Endodermal cell (in vitro differentiated cells): ENCODE results near the gene MYH9. TPM values are rescaled to one million over a fixed set of nuclear protein-coding genes. Genes with fewer than 3 reads are reported as not detected.

Source experiments
- DNase-seq: peaks from one replicate; pipeline ENCODE4 v3.0.0-alpha.2; 2017
- H3K27ac ChIP-seq: 2 replicates; pipeline ENCODE4 v1.5.1; 2013; ENCODE audit warnings: mild to moderate bottlenecking, low read depth, low read length, moderate library complexity
- H3K27me3 ChIP-seq: 2 replicates; pipeline ENCODE4 v1.6.1; 2013; ENCODE audit warnings: mild to moderate bottlenecking, low read length, moderate library complexity; ENCODE audit not compliant: insufficient read depth, control insufficient read depth, poor library complexity, severe bottlenecking
- H3K36me3 ChIP-seq: 2 replicates; pipeline ENCODE4 v1.7.0; 2013; ENCODE audit warnings: mild to moderate bottlenecking, low read length, moderate library complexity; ENCODE audit not compliant: control insufficient read depth, insufficient read depth
- H3K4me1 ChIP-seq: one replicate; pipeline ENCODE4 v1.7.0; 2013; ENCODE audit warnings: low read length; ENCODE audit not compliant: control insufficient read depth, insufficient read depth
- H3K4me3 ChIP-seq: 2 replicates; pipeline ENCODE4 v1.5.1; 2013; ENCODE audit warnings: mild to moderate bottlenecking, low read length, moderate library complexity
- H3K9ac ChIP-seq: 2 replicates; pipeline ENCODE4 v1.6.1; 2013; ENCODE audit warnings: mild to moderate bottlenecking, low read length, moderate library complexity; ENCODE audit not compliant: poor library complexity, severe bottlenecking; ENCODE audit errors: extremely low read depth
- H3K9me3 ChIP-seq: 2 replicates; pipeline ENCODE4 v1.6.1; 2013; ENCODE audit warnings: mild to moderate bottlenecking, low read length, moderate library complexity; ENCODE audit not compliant: control insufficient read depth
- H3K27ac Mint-ChIP-seq: 2 replicates; pipeline ENCODE4 v1.8.0; 2020; ENCODE audit warnings: mixed read lengths
- H3K27me3 Mint-ChIP-seq: 2 replicates; pipeline ENCODE4 v1.8.0; 2021; ENCODE audit warnings: mild to moderate bottlenecking, mixed read lengths; ENCODE audit not compliant: insufficient read depth
- H3K36me3 Mint-ChIP-seq: 2 replicates; pipeline ENCODE4 v1.8.0; 2020; ENCODE audit warnings: low read depth, mixed read lengths
- H3K4me1 Mint-ChIP-seq: 2 replicates; pipeline ENCODE4 v1.8.0; 2020; ENCODE audit warnings: mixed read lengths
- H3K4me3 Mint-ChIP-seq: 2 replicates; pipeline ENCODE4 v1.8.0; 2020; ENCODE audit warnings: mild to moderate bottlenecking, moderate library complexity, mixed read lengths
- H3K9me3 Mint-ChIP-seq: 2 replicates; pipeline ENCODE4 v1.8.0; 2020; ENCODE audit warnings: mild to moderate bottlenecking, mixed read lengths
- WGBS, 2 experiments: methylation state at CpG; one replicate each; pipeline versions ENCODE4 v1.1.5 to v1.1.7; 2013; ENCODE audit warnings: missing lambda C conversion rate in 2 of 2, mixed read lengths in 1 of 2; ENCODE audit not compliant: insufficient coverage in 1 of 2, insufficient read length in 1 of 2; 5-methylcytosine and 5-hydroxymethylcytosine counted together
- total RNA-seq, 2 donors: library from RNA; stranded (reverse); fragmentation: NEBNext Ultra II Directional in 1 of 2; extraction: Animal tissue kit (Norgen Biotek cat#: 25700) in 1 of 2; gene quantifications; 2 replicates in 1 of 2; 3 replicates in 1 of 2; pipeline ENCODE4 v1.2.1, GENCODE V29; 2021
- TF ChIP-seq, protein P1 (sequence below): fragments of 200-600 bp; sonication (generic); conservative IDR thresholded peaks from 2 replicates; pipeline ENCODE4 v1.5.0; 2021; ENCODE audit warnings: antibody characterized with exemption, mild to moderate bottlenecking

Gene MYH9
- total RNA-seq, 2 donors from 2014 or later: 270 to 288 TPM

DNA sequence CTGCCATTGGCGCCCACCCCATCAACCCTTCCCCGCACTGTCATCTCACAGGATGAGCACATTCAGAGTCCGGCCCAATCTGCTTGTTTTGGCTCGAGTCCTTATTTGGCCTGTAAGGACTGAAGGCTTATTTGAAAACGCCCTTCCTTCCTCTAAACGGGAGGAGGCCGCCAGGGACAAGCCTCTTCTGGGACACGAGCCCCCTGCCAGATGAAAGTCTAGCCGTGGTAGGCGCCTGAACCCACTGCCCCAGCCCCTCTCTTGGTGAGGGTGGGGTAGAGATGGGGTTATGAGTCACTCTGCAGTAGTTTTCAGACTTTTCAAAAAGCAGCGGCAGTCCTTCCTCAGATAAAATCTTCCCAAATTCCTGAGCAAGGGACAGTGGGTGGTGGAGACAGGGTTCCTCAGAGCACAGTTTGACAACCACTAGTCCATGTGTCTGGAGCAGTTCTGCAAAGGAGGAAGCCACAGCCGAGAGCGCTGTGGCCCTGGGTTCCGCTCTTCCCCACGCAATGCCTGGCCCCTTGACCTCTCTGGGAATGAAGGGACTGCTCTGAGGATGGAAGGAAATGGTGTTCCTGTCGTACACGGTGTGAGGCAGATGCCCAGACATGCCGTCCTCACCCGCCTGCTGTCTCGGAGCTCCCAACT lies 57.0 kb downstream of the MYH9 start:
- peaks cover 93% of the 10 kb centered on the region for H3K36me3 ChIP-seq
- peaks cover 63% of the 10 kb centered on the region for H3K36me3 Mint-ChIP-seq
- TF ChIP-seq, protein P1, sequence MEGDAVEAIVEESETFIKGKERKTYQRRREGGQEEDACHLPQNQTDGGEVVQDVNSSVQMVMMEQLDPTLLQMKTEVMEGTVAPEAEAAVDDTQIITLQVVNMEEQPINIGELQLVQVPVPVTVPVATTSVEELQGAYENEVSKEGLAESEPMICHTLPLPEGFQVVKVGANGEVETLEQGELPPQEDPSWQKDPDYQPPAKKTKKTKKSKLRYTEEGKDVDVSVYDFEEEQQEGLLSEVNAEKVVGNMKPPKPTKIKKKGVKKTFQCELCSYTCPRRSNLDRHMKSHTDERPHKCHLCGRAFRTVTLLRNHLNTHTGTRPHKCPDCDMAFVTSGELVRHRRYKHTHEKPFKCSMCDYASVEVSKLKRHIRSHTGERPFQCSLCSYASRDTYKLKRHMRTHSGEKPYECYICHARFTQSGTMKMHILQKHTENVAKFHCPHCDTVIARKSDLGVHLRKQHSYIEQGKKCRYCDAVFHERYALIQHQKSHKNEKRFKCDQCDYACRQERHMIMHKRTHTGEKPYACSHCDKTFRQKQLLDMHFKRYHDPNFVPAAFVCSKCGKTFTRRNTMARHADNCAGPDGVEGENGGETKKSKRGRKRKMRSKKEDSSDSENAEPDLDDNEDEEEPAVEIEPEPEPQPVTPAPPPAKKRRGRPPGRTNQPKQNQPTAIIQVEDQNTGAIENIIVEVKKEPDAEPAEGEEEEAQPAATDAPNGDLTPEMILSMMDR: no peak
- H3K27ac ChIP-seq: peak overlapping the region; percentile 69
- peak overlapping the region; percentile 56 for H3K9ac ChIP-seq
- no peaks in the 10 kb centered on the region for H3K27me3 Mint-ChIP-seq
- no peaks in the 10 kb centered on the region for H3K27me3 ChIP-seq
- H3K27ac Mint-ChIP-seq: peak overlapping the region; percentile 99
- 90 to 91% methylated on average over 14 to 20 of the region's 20 CpGs for WGBS, 2 experiments
- peaks cover 64% of the 10 kb centered on the region for H3K4me1 Mint-ChIP-seq
- H3K9me3 Mint-ChIP-seq: no peaks in the 10 kb centered on the region
- H3K4me1 ChIP-seq: peaks cover 51% of the 10 kb centered on the region
- H3K9me3 ChIP-seq: no peaks in the 10 kb centered on the region
- DNase-seq: peak; percentile 65
- H3K4me3 ChIP-seq: no peak overlapping the region
- H3K4me3 Mint-ChIP-seq: no peak overlapping the region

DNA sequence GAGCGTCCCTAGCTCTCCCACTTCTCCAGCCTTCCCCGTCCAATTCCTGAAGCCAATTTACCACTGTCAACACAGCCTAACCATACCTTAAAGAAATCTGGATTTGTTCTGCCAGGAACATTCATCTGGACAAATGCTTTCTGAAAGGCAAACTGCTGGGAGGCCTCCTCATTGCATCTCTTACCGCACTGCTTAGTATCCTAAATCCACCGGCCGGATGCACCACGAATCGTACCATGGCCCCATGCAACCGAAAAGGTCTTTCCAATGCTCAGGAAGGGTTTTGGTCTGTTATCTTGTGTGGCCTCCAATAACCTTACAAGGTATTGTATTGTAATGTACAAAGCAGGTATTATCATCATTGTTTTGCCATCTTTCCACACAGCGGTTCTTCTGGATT lies 57.6 kb downstream of the MYH9 start:
- 89 to 95% methylated on average over 8 to 9 of the region's 9 CpGs for WGBS, 2 experiments
- peak overlapping the region; percentile 81 for H3K9ac ChIP-seq
- Mint-ChIP-seq H3K4me1 (peaks cover 58% of the 10 kb centered on the region), H3K36me3 (peaks cover 66% of the 10 kb centered on the region), H3K27me3 (no peaks in the 10 kb centered on the region), H3K4me3 (peak overlapping the region; percentile 39), H3K9me3 (no peaks in the 10 kb centered on the region), H3K27ac (peak overlapping the region; percentile 99)
- peaks cover 93% of the 10 kb centered on the region for H3K36me3 ChIP-seq
- H3K27ac ChIP-seq: peak overlapping the region; percentile 96
- peak overlapping the region; percentile 54 for H3K4me3 ChIP-seq
- DNase-seq: no peak
- H3K27me3 ChIP-seq: no peaks in the 10 kb centered on the region
- no peaks in the 10 kb centered on the region for H3K9me3 ChIP-seq
- peaks cover 47% of the 10 kb centered on the region for H3K4me1 ChIP-seq
- TF ChIP-seq, protein P1: no peak

DNA sequence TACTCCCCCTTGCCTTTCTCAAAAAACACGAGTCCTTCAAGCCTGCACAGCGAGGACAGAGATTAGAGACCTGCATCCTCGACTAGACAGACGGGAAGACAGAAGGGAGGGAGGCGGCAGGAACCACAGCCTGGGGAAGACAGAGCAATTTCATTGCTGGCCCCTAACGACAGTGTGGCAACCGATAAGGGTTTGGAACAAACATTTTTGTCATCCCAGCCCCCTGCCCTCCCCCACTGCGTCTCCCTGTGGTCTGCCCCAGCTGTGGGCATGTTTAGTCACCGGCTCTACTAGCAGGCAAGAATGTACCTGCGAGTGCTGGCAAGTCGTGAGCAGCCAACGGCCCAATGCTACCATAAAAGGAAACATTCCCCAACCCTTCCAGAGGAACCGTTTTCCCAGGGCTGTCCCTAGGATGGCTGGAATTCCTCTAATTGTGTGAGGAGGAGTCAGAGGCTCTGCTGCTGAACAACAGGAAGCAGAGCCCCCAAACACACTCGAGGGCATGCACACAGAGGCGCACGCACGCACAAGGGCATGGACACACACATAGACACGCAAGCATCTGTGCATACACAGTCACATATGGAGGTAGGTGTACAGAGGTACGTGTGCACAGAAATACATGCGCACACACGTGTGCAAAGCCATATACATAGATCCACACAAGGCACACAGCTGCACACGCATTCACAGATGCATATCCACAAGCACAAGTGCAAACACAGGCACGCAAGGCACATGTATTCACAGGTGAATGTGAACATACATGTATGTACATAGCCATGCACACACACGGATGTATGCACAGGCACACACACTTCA lies 58.3 kb downstream of the MYH9 start:
- Histone ChIP-seq H3K9ac (peak overlapping the region; percentile 81), H3K4me1 (peaks cover 47% of the 10 kb centered on the region), H3K9me3 (no peaks in the 10 kb centered on the region), H3K27ac (peak overlapping the region; percentile 96), H3K36me3 (peaks cover 93% of the 10 kb centered on the region), H3K27me3 (no peaks in the 10 kb centered on the region), H3K4me3 (peak overlapping the region; percentile 54)
- no peaks in the 10 kb centered on the region for H3K27me3 Mint-ChIP-seq
- DNase-seq: peak; percentile 97
- peak overlapping the region; percentile 99 for H3K27ac Mint-ChIP-seq
- peak overlapping the region; percentile 39 for H3K4me3 Mint-ChIP-seq
- H3K4me1 Mint-ChIP-seq: peaks cover 54% of the 10 kb centered on the region
- TF ChIP-seq, protein P1: no peak
- peaks cover 66% of the 10 kb centered on the region for H3K36me3 Mint-ChIP-seq
- WGBS, 2 experiments: 21 to 38% methylated on average over 16 to 24 of the region's 24 CpGs
- H3K9me3 Mint-ChIP-seq: no peaks in the 10 kb centered on the region
